IMR-90 (cell line): ENCODE measurements around the gene GLRX5.

Experiments used
- BHLHE40 ChIP-seq: fragments of 150-350 bp; IDR thresholded peaks from 2 replicates; pipeline ENCODE4 v1.6.1; 2016; ENCODE audit warnings: mild to moderate bottlenecking, low read depth, low read length
- CHD1 ChIP-seq: IDR thresholded peaks from 2 replicates; pipeline ENCODE4 v1.6.1; 2012; ENCODE audit warnings: low read depth, low read length, improper control_type of control experiment
- POLR2A ChIP-seq: IDR thresholded peaks from 2 replicates; pipeline ENCODE4 v1.6.1; 2012; ENCODE audit warnings: mild to moderate bottlenecking, low read depth, low read length
- RAD21 ChIP-seq: IDR thresholded peaks from 2 replicates; pipeline ENCODE4 v1.6.1; 2012; ENCODE audit warnings: low read length, improper control_type of control experiment
- RFX5 ChIP-seq: IDR thresholded peaks from 2 replicates; pipeline ENCODE4 v1.8.0; 2012; ENCODE audit warnings: low read depth, mild to moderate bottlenecking, low read length, moderate library complexity
- TF ChIP-seq, protein P1 (sequence below): conservative IDR thresholded peaks from 2 replicates; pipeline ENCODE4 v1.5.1; 2012; ENCODE audit warnings: mild to moderate bottlenecking, low read depth, low read length, improper control_type of control experiment
- TF ChIP-seq, protein P2 (sequence below): fragments of 150-350 bp; IDR thresholded peaks from 2 replicates; pipeline ENCODE4 v1.6.1; 2016; ENCODE audit warnings: low read depth, mild to moderate bottlenecking, low read length, moderate library complexity, borderline replicate concordance

DNA sequence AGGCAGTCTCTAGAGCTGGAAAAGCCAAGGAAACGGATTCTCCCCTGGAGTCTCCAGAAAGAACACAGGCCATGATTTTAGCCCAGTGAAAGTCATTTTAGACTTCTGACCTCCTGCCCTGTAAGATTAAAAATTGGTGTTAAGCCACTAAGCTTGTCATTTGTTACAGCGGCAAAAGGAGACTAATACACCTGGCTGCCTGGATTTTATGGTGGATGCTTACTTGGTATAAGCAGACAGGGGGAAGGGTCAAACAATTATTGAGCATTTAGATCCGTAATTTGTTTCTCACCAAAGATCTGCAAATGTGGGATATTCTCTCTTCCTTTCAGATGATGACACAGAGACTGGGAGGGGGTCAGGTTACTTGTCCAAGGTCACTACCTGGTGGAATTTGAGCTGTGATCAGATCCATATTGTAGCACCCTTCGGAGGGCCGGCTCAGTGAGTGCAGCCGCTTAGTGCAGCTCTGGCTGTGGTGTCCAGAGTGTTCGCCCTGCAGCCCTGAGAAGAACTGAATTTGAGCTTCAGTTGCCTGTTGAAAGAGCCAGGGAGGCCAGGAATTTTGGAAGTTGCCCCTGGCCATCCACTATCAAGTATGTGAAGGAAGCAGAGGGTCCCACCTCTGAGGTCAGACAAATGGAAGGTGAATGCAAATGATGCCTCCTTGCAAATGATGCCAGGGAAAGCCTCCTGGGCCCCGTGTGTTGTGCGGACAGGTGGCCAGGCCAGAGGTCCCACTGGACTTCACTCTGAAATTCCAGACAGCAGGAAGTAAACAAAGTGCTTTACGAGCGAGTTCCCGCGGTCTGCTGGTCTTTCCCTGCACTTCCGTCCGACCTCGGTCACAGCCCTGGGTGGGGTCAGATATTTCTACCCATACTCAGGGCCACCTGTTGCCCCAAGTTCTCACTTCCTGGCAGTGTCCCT, 15.1 kb downstream of the GLRX5 start:
- TF ChIP-seq CHD1 (no peak), POLR2A (no peak), RFX5 (no peak), BHLHE40 (no peak), RAD21 (no peak)
- TF ChIP-seq, protein P1, sequence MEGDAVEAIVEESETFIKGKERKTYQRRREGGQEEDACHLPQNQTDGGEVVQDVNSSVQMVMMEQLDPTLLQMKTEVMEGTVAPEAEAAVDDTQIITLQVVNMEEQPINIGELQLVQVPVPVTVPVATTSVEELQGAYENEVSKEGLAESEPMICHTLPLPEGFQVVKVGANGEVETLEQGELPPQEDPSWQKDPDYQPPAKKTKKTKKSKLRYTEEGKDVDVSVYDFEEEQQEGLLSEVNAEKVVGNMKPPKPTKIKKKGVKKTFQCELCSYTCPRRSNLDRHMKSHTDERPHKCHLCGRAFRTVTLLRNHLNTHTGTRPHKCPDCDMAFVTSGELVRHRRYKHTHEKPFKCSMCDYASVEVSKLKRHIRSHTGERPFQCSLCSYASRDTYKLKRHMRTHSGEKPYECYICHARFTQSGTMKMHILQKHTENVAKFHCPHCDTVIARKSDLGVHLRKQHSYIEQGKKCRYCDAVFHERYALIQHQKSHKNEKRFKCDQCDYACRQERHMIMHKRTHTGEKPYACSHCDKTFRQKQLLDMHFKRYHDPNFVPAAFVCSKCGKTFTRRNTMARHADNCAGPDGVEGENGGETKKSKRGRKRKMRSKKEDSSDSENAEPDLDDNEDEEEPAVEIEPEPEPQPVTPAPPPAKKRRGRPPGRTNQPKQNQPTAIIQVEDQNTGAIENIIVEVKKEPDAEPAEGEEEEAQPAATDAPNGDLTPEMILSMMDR = no peak
- TF ChIP-seq, protein P2, sequence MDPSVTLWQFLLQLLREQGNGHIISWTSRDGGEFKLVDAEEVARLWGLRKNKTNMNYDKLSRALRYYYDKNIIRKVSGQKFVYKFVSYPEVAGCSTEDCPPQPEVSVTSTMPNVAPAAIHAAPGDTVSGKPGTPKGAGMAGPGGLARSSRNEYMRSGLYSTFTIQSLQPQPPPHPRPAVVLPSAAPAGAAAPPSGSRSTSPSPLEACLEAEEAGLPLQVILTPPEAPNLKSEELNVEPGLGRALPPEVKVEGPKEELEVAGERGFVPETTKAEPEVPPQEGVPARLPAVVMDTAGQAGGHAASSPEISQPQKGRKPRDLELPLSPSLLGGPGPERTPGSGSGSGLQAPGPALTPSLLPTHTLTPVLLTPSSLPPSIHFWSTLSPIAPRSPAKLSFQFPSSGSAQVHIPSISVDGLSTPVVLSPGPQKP = no peak
